Measurements from ENCODE around the gene P4HB.

P4HB gene

DNA sequence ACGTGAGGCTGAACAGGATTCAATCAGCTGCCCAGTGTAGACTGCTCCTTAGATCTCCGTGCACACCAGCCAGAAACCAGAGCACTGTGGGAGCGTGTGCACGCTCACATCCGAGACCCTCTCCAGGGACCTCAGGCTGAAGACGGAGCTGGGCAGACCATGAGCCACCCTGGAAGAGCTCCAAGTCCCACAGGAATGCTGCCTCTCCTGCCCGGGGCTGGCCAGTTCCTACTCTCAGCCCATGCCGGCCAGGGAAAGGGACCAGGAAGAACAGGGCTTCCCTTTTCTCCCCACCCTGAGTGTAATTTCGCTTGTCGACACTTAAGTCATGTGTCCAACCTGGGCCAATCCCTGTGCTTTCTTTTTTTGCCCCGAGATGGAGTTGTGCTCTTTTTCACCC, 24.2 kb upstream of the P4HB start:
- Histone ChIP-seq H3K36me3 (ENCODE audit: control insufficient read depth in 2 of 2, insufficient read depth in 1 of 2, low read length in 2 of 2) (peaks cover 82 to 90% of the 10 kb centered on the region in 2 experiments), H3K4me1 (ENCODE audit: control insufficient read depth, insufficient read depth, low read length) (no peaks in the 10 kb centered on the region), H3K4me3 (ENCODE audit: low read depth, low read length) (no peak overlapping the region), H3K27ac (ENCODE audit: extremely low read depth, low read depth, low read length) (no peak overlapping the region), H3K9me3 (ENCODE audit: control insufficient read depth, insufficient read depth, low read depth, low read length) (no peaks in the 10 kb centered on the region)
- TF ChIP-seq KLF8 (tag by site-specific recombination; IDR thresholded peaks at IDR 0.05) (no peak), IKZF3 (tag by site-specific recombination; IDR thresholded peaks at IDR 0.05) (0 out of 2 replicates have a peak, but pooled peaks have one; percentile 24)
- ChIA-PET POLR2A (interaction anchor here (0.9 to 3.6 kb wide), 5 partner anchors 8 to 181 kb away, joined by 3 to 18 read pairs (median 5); partner anchors contain the start of gene MRPL12), CTCF (interaction anchor here (1.5 kb wide), 1 partner anchor 15 kb away, joined by 3 read pairs; no protein-coding TSS in a partner anchor)

- H3K36me3 ChIP-seq (ENCODE audit: control insufficient read depth in 2 of 2, insufficient read depth in 1 of 2, low read length in 2 of 2) = peaks cover 55 to 67% of the 10 kb centered on the region in 2 experiments
Observed at GRCh38 chr17:81879121-81879520, 18.8 kb upstream of the P4HB start.

DNA sequence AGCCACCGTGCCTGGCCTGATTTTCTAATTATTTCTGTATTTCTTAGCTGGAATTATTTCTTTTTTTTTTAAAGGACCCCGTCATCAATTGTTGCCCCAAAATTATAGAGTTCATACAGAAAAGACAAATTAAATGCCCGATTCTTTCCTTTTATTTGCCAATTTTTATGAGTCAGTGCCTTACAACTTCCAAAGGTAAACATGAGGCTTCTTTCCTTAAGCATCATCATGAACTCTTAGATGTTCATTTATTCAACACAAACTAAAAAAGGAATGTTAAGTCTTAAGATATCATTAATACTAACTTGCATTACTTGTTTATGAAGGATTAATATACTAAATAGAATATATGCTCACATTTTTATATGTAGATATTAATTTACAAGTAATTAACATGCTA, 18.0 kb upstream of the P4HB start:
- H3K4me1 ChIP-seq (ENCODE audit: control insufficient read depth, insufficient read depth, low read length) = no peaks in the 10 kb centered on the region
- H3K9me3 ChIP-seq (ENCODE audit: control insufficient read depth, insufficient read depth, low read depth, low read length) = no peaks in the 10 kb centered on the region
- no peak for TF ChIP-seq ZNF350 (tag by site-specific recombination; IDR thresholded peaks at IDR 0.05)
- no peak for TF ChIP-seq ZNF624 (tag by site-specific recombination; IDR thresholded peaks at IDR 0.05)
- no peak for TF ChIP-seq BCL11A (tag by site-specific recombination; IDR thresholded peaks at IDR 0.05; ENCODE audit: low read depth)
- TF ChIP-seq, protein P1, sequence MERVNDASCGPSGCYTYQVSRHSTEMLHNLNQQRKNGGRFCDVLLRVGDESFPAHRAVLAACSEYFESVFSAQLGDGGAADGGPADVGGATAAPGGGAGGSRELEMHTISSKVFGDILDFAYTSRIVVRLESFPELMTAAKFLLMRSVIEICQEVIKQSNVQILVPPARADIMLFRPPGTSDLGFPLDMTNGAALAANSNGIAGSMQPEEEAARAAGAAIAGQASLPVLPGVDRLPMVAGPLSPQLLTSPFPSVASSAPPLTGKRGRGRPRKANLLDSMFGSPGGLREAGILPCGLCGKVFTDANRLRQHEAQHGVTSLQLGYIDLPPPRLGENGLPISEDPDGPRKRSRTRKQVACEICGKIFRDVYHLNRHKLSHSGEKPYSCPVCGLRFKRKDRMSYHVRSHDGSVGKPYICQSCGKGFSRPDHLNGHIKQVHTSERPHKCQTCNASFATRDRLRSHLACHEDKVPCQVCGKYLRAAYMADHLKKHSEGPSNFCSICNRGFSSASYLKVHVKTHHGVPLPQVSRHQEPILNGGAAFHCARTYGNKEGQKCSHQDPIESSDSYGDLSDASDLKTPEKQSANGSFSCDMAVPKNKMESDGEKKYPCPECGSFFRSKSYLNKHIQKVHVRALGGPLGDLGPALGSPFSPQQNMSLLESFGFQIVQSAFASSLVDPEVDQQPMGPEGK (tag by site-specific recombination; IDR thresholded peaks at IDR 0.05) = no peak
- TF ChIP-seq IKZF3 (tag by site-specific recombination; IDR thresholded peaks at IDR 0.05) = no peak
- no peak for TF ChIP-seq ZSCAN18 (tag by site-specific recombination; IDR thresholded peaks at IDR 0.05)
- TF ChIP-seq ZNF138 (tag by site-specific recombination; IDR thresholded peaks at IDR 0.05; ENCODE audit: borderline replicate concordance) = no peak
- ChIA-PET CTCF (interaction anchor here (0.7 kb wide), 1 partner anchor 251 kb away, joined by 4 read pairs; no protein-coding TSS in a partner anchor), POLR2A (interaction anchor here (0.9 to 3.2 kb wide), 2 partner anchors 11 to 14 kb away, joined by 6 to 9 read pairs; partner anchors contain the start of genes ALYREF and ANAPC11)
- peaks cover 51 to 60% of the 10 kb centered on the region in 2 experiments for H3K36me3 ChIP-seq (ENCODE audit: control insufficient read depth in 2 of 2, insufficient read depth in 1 of 2, low read length in 2 of 2)
- H3K27ac ChIP-seq (ENCODE audit: extremely low read depth, low read depth, low read length) = no peak overlapping the region
- H3K4me3 ChIP-seq (ENCODE audit: low read depth, low read length) = no peak overlapping the region

More at GRCh38 chr17:81879121-81879520, 18.8 kb upstream of the P4HB start:
- TF ChIP-seq SCRT2 (tag by site-specific recombination; IDR thresholded peaks at IDR 0.05) = 0 out of 2 replicates have a peak, but pooled peaks have one; percentile 54
- TF ChIP-seq ZNF660 (tag by site-specific recombination; IDR thresholded peaks at IDR 0.05) = no peak
- Histone ChIP-seq H3K27ac (ENCODE audit: extremely low read depth, low read depth, low read length) (no peak overlapping the region), H3K4me3 (ENCODE audit: low read depth, low read length) (no peak overlapping the region), H3K4me1 (ENCODE audit: control insufficient read depth, insufficient read depth, low read length) (no peaks in the 10 kb centered on the region), H3K9me3 (ENCODE audit: control insufficient read depth, insufficient read depth, low read depth, low read length) (no peaks in the 10 kb centered on the region)
- ChIA-PET CTCF (interaction anchor here (1.2 to 2.7 kb wide), 2 partner anchors 9 to 140 kb away, joined by 3 to 15 read pairs; partner anchors contain the start of gene ARHGDIA), POLR2A (interaction anchor here (0.6 to 3.2 kb wide), 4 partner anchors 9 to 45 kb away, joined by 3 to 9 read pairs (median 3); partner anchors contain the start of gene PCYT2)

DNA sequence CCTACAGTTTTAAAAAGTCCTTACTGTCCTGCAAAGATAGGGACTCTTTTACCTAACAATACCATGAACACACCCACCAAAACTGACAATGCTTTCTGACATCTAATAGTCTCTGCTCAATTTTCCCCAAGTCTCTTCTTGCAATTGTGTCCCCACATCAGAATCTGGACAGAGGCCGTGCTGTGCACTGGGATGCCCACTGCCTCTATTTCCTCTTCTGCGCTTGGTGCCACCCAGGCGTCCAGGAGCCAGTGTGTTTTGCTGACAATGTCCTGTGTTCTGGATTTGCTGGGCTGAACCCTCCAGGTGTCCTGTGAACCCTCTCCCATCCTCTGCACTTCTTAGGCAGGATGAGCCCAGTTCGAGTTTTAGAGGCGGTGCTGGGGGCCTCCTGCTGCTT, 17.2 kb upstream of the P4HB start:
- ChIA-PET CTCF (no interaction called here), POLR2A (interaction anchor here (0.9 to 1.2 kb wide), 2 partner anchors 14 to 44 kb away, joined by 4 to 6 read pairs; partner anchors contain the start of genes ALYREF, ANAPC11 and MCRIP1)

More for the DNA sequence above, 17.2 kb upstream of the P4HB start:
- Histone ChIP-seq H3K4me3 (ENCODE audit: low read depth, low read length) (no peak overlapping the region), H3K9me3 (ENCODE audit: control insufficient read depth, insufficient read depth, low read depth, low read length) (no peaks in the 10 kb centered on the region), H3K36me3 (ENCODE audit: control insufficient read depth in 2 of 2, insufficient read depth in 1 of 2, low read length in 2 of 2) (peaks cover 47 to 53% of the 10 kb centered on the region in 2 experiments), H3K4me1 (ENCODE audit: control insufficient read depth, insufficient read depth, low read length) (peaks cover 3% of the 10 kb centered on the region; the same call in 1 of the 2 replicates), H3K27ac (ENCODE audit: extremely low read depth, low read depth, low read length) (no peak overlapping the region)
- TF ChIP-seq, protein P2, sequence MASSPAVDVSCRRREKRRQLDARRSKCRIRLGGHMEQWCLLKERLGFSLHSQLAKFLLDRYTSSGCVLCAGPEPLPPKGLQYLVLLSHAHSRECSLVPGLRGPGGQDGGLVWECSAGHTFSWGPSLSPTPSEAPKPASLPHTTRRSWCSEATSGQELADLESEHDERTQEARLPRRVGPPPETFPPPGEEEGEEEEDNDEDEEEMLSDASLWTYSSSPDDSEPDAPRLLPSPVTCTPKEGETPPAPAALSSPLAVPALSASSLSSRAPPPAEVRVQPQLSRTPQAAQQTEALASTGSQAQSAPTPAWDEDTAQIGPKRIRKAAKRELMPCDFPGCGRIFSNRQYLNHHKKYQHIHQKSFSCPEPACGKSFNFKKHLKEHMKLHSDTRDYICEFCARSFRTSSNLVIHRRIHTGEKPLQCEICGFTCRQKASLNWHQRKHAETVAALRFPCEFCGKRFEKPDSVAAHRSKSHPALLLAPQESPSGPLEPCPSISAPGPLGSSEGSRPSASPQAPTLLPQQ (tag by site-specific recombination; IDR thresholded peaks at IDR 0.05) = no peak
- no peak for TF ChIP-seq ZNF311 (tag by site-specific recombination; IDR thresholded peaks at IDR 0.05; ENCODE audit: borderline replicate concordance)
- peak; percentile 46; the same call in 1 of the 2 replicates for TF ChIP-seq ZNF600 (tag by site-specific recombination; IDR thresholded peaks at IDR 0.05)

Data from HEK293 (cell line).